AG04450 (cell line): Measurements from ENCODE around the gene CD70. TPM values are rescaled to one million over a fixed set of nuclear protein-coding genes. Genes with fewer than 3 reads are reported as not detected.

Experiments
- CTCF ChIA-PET: fragments of 300-600, 350-600 bp; formaldehyde crosslinking; extraction: SDS; loops from one replicate; lab custom pipeline; 2022; ENCODE audit warnings: antibody characterized with exemption, inconsistent platforms; lab: Charles Lee
- POLR2A ChIA-PET: fragments of 350-600 bp; formaldehyde crosslinking; extraction: SDS; loops from one replicate; lab custom pipeline; 2021; ENCODE audit warnings: antibody characterized with exemption, inconsistent platforms; lab: Yijun Ruan, JAX
- DNase-seq: peaks from one replicate; pipeline ENCODE4 v3.0.0-alpha.2; 2011; ENCODE audit warnings: low read depth, low spot score
- H3K27ac ChIP-seq: one replicate; pipeline ENCODE4 v1.5.1; 2012; ENCODE audit warnings: low read depth, low read length, control low read depth
- H3K27me3 ChIP-seq: one replicate; pipeline ENCODE4 v1.6.0; 2012; ENCODE audit warnings: low read length; ENCODE audit not compliant: control insufficient read depth, insufficient read depth
- H3K4me3 ChIP-seq: 2 replicates; pipeline ENCODE4 v1.5.1; 2011; ENCODE audit warnings: mild to moderate bottlenecking, low read depth, low read length, control low read depth
- H3K9me3 ChIP-seq: 2 replicates; pipeline ENCODE4 v1.5.1; 2012; ENCODE audit warnings: low read length; ENCODE audit not compliant: control insufficient read depth, insufficient read depth
- polyA plus RNA-seq: library from polyadenylated mRNA; depleted of rRNA; stranded (reverse); fragments of >200 nt; gene quantifications from 2 replicates; pipeline ENCODE4 v1.2.3, GENCODE V29; 2011
- TF ChIP-seq, protein P1 (sequence below): IDR thresholded peaks from 2 replicates; pipeline ENCODE4 v1.5.1; 2011; ENCODE audit warnings: low read depth, low read length, control low read depth, inconsistent platforms

The CD70 gene
- polyA plus RNA-seq, 1 experiment: not detected

DNA sequence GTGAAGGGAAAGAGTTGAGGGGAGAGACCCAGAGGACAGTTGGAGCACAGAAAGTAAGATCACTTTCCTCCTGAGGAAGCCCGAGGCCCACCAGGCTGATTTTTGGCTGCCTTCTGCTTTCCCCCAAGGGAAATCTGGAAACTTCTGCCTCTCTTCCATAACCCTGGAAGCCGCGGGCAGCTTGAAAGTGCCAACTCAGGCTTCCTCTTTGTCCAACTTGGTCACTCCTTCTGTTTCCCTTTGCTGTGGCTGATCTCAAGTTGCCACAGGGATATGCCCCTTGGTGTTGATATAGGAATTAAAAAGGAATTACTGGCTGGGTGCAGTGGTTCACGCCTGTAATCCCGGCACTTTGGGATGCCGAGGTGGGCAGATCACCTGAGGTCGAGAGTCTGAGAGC, 5.7 kb upstream of the CD70 start:
- CTCF ChIA-PET: no interaction called here
- no peak for DNase-seq
- Histone ChIP-seq H3K27ac (no peak overlapping the region), H3K27me3 (no peaks in the 10 kb centered on the region), H3K4me3 (no peak overlapping the region), H3K9me3 (peaks cover 7% of the 10 kb centered on the region)
- POLR2A ChIA-PET: no interaction called here
- TF ChIP-seq, protein P1, sequence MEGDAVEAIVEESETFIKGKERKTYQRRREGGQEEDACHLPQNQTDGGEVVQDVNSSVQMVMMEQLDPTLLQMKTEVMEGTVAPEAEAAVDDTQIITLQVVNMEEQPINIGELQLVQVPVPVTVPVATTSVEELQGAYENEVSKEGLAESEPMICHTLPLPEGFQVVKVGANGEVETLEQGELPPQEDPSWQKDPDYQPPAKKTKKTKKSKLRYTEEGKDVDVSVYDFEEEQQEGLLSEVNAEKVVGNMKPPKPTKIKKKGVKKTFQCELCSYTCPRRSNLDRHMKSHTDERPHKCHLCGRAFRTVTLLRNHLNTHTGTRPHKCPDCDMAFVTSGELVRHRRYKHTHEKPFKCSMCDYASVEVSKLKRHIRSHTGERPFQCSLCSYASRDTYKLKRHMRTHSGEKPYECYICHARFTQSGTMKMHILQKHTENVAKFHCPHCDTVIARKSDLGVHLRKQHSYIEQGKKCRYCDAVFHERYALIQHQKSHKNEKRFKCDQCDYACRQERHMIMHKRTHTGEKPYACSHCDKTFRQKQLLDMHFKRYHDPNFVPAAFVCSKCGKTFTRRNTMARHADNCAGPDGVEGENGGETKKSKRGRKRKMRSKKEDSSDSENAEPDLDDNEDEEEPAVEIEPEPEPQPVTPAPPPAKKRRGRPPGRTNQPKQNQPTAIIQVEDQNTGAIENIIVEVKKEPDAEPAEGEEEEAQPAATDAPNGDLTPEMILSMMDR: no peak

DNA sequence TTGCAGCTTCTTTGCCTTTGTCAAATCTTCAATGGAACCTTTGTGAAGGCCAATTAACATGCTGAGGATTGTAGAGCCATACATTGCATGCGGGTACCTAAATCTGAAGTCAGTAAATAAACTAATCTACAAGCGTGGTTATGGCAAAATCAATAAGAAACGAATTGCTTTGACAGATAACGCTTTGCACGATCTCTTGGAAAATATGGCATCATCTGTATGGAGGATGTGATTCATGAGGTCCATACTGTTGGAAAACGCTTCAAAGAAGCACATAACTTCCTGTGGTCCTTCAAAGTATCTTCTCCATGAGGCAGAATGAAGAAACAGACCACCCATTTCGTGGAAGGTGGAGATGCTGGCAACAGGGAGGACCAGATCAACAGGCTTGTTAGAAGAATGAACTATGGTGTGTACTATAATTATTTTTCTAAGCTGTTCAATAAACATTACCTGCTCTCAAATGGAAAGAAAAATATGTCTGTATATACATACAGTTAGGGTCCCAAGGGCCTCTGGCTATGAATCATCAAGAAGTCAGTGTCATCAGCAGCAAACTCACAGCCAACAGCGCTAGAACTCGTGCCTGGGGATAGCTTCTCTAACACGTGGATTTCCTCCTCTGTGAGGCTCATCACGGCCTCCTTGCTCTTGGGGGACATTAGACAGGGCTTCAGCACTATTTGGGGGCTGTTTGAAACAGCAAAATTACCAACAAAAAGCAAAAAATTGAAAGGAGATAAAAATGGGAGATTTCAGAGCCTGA, 2.9 kb upstream of the CD70 start:
- TF ChIP-seq, protein P1: no peak
- CTCF ChIA-PET: no interaction called here
- Histone ChIP-seq H3K9me3 (peaks cover 7% of the 10 kb centered on the region), H3K27ac (no peak overlapping the region), H3K4me3 (no peak overlapping the region), H3K27me3 (peaks cover 17% of the 10 kb centered on the region)
- DNase-seq: no peak
- POLR2A ChIA-PET: no interaction called here

DNA sequence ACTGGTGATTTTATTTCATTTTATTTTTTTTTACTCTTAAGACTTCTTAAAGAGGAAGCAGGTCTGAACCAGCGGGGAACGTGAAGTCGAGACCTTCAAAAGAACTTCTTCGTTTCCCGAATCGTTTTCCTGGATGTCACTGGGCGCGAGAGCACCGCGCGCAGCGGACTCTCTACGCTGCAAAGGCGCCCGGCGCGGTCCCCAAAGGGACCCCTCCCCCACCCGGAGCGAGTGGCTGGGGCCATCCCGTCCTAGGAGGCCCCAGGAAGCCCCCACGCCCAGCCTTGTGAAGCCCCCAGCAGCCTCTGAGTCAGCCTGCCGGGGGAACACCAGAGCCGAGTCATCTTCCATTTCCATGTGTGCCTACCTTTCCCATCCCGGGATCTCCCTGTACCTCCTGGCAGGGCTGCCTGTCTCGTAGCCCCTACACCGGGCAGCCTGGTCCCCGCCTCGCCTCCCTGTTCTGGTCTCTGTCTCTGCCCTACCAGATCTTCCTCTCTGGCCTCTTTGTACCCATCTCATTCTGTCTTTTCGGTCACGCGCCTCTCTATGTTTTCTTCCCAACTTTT, 608 bp downstream of the CD70 start:
- ChIA-PET POLR2A (no interaction called here), CTCF (no interaction called here)
- H3K27me3 ChIP-seq: peaks cover 34% of the 10 kb centered on the region
- TF ChIP-seq, protein P1: no peak
- H3K27ac ChIP-seq: no peak overlapping the region
- DNase-seq: no peak
- H3K4me3 ChIP-seq: no peak overlapping the region
- no peaks in the 10 kb centered on the region; the same call in none of the 2 replicates for H3K9me3 ChIP-seq

DNA sequence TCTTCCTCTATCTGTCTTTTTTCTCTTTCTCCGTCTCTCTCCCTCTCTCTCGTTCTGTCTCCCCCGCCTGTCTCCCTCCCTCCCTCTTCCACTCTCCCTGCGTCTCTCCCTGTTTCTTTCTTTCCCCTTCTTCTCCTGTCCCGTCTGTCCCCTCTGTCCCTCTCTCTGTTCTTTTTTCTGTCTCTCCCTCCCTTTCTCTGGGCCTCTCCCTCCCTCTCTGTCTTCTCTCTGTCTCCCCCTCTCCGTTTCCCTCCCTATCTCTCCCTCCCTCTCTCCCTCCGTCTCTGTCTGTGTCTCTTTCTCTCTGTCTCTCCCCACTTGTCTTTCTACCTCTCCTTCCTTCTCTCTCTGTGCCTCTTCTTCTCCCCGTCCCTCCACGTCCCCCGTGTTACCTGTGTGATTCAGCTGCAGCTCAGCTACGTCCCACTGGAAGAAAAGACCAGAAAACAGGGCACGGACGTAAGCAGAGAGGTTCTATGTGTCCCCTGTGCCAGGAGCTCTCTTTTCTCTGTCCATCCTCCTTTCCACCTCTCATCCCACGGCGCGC, 1.2 kb downstream of the CD70 start:
- TF ChIP-seq, protein P1: no peak
- ChIA-PET CTCF (no interaction called here), POLR2A (no interaction called here)
- Histone ChIP-seq H3K27me3 (peaks cover 34% of the 10 kb centered on the region), H3K9me3 (no peaks in the 10 kb centered on the region; the same call in 1 of the 2 replicates), H3K4me3 (no peak overlapping the region), H3K27ac (no peak overlapping the region)
- no peak for DNase-seq
